Stimulated activated CD4-positive, alpha-beta T cell treated with anti-CD3 and anti-CD28 coated beads, TNF-alpha, amount 100 ng/mL, for 24 hours (primary cell): ENCODE data around the gene EN1.

Source experiments
- DNase-seq, 3 experiments: peaks; one replicate each; pipeline ENCODE4 v3.0.0-alpha.2; 2020; ENCODE audit warnings: low read depth in 3 of 3

The EN1 gene

DNA sequence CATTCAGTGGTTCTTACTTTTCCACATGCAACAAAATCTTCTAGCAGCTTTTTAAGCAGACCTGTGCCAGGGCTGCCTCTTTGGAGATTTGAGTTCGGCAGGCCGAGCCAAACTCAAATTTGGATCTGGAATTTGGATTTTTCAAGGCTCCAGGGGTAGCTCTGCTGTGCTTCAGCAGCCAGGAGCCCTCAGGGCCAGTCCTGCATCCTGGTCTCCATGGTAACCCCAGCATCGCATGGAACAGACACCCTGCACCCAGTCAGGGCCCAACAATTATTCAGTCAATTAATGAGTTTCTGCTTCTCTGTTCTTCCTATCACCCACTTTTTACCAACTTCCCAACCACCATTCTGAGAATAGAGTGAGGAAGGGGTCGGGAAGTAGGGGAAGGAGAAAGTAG is 30.0 kb downstream of the EN1 start:
- DNase-seq: no peak

DNA sequence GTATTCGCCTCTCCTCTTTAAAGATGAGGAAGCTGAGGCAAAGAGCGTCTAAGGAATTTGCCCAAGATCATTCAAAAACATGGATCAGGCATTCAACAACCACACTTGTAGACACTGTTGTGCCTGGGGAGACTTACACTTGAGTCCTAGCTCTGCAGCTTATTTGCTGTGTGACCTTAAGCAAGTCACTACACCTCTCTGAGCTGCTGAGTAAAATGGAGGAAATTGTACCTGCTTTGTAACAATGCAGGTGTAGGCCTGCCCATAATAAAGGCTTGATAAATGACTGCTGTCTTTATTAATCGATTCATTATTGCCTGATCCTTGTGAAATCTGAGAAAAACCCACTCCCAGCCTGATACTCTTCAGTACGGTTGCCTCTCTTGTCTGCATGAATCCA is 30.8 kb downstream of the EN1 start:
- no peak for DNase-seq

DNA sequence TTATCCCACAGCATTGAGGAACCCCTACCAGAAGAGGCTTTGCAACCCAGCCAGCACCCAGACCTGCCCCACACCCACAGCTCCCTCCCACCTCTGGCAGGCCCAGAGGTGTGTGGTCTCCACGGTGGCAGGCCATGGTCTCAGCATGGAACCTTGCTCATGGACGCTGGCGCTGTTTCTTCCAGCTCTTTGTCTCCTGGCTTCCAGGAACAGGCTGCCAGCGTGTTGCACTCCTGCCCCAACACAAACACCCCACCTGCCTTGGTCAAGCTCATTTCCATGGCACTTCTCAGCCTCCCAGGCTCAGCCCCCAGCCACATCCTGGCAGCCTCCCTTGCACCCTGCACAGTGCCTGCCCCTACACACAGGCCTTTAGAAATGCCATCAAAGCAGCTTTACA is 31.7 kb downstream of the EN1 start:
- no peak for DNase-seq

DNA sequence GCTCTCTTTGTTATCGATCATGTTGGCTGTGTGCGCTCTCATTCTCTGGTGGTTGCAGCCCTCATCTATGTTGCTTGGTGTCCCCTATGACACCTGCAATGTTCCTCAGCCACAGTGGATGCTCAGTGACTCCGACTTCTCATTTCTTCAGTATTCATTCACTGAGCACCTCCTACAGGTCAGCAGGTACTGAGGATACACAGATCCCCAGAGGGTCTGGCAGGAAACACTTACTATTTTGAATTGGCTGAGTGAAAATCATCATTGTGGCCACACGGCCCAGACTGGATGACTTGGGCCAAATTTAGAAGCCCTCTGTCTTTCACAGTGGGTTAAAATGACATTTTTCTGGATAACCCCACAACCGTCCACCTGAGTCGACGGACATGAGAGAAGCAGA is 32.1 kb downstream of the EN1 start:
- DNase-seq: no peak

DNA sequence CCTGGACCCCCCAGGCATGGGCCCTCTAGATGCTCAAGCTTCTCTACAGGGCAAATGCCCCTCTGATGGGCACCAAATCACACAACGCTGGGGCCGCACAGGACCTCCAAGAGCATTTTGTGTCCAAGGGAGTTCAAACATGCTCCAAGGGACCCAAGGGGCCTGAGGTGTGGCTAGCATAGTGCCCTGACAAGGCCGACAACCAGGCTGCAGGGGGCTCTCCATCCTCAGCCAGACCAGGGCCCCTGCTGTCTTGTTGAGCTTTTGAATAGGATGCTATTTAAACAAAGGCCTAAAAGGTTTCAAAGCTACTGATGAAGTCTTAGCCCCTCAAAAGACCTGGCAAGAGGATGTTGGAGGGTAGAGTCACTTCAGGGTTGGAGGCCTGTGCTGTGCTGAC is 33.1 kb downstream of the EN1 start:
- DNase-seq: no peak

DNA sequence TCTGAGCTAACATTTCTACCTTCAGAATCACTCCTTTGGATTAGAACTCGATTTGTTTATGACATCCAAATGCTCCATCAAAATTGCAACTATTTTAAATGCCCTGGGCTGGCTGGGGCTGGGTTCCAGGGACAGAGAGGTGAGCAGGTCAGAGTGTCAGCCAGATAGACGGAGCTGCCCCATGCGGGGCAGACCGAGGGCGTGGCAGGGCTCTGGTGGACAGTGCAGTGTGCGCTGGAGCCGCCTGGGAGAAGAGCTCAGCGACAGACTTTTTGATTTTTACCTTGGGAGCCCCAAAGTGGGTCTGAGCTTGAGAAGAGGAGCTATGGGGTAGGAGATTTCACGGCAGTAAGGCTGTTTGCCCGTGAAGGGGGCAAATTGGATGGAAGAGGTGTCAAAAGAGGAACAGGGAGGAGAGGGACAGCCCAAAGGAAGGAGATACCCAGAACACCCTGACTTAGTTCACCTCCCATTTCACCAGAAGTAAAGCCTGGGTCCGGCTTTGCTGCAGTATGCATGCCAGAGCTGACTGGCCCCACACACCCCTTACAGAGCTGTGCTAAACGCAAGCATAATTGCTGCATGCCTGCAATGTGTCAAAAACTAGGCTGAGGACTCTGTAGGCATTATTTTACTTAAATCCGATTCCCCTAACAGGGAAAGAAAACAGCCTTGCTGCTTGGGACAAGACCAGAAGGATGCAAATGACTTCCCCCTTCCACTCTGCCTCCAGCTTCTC is 33.7 kb downstream of the EN1 start:
- no peak for DNase-seq

DNA sequence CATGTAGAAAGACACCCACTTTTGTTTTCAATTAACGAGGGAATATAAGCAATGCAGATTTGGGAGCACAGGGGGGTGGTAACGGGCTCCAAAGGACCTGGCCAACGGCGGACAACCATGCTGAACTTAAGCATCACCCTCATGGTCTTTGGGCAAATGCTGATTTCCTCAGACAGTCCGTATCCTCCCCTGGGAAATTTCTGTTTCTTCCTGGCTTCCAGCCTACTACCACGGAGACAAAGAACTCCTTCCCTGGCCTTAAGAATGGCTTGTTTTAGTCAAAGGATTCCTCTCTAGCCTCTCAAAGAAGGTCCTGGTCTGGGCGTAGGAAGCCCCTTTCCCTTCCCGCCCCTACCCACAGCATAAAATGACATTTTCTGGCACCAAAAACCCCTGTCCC is 34.3 kb downstream of the EN1 start:
- DNase-seq: no peak

DNA sequence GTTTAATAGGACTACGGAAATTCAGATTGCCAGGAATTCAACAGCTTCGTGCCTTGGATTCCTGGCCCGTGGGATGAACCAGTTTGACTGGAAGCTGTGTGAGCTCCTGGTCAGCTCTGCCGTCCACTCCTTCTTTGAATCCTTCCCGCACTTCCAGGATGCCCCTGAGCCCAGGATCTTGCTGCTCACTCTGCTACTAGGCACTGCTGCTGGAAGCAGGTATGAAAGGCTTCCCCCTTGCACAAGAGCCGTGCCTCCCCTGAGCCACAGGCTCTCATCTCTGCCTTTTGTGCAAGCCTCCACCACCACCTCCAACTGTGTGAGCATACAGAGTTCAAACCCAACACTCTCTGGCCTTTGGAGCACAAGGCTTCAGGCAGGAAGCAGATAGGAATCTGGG is 34.9 kb downstream of the EN1 start:
- DNase-seq: no peak

DNA sequence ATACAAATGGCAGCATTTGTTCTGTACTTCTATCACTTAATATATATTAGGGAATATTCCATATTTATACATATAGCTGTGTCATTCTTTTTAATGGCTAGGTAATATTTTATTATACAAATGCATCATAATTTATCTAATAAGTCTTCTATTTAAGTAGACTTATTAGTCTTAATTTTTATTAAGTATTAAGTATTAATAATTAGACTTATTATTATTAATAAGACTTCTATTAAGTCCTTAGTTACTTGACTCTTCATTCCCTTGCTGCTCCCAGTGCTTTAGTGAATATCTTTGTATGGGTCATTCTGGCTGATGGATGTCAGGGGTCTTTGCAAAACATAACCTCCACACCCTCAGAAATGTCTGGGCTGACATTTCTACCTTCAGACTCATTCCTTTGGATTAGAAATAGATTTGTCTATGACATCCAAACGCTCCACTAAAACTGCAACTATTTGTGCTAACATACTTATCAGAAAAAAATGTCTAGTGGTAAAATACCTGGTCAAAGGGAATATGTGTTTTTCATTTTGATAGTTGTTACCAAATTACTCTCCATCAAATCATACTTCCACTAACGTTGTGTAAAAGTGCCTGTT is 35.8 kb downstream of the EN1 start:
- no peak for DNase-seq

DNA sequence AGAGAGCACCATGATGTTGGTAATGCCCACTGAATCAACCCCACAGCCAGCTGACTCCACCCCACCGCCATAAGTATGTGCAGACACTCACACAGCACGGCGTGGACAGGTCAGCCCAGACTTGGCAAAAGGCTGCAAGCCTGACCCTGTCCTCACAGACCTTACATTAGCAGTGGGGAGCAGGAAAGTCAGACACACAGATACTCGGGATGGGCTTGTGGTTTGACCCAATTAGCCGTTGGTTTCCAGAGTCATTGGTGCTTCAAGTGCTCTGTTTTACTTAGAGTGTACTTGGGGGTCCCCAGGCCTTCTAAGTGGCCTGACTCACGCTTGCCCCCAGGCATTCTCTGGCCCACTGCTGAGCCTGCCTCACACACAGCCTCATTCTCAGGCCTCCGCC is 36.7 kb downstream of the EN1 start:
- no peak for DNase-seq

DNA sequence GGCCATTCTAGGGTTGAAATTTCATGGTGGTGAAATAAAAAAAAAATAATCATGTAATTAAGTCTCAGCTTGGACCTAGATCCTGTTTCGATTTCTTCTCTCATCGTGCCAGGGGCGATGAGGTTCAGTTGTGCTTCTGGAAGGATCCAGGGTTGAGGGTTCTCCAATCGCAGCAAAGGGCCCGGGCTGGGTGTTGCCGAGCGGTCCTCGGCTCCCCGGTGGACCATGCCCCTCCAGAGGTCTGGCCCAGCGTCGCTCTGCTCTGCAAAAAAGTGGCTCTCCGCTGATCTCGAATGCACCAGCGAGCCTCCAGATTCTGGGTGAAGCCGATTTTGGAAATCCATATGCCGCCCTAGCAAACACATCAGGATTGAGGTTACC is 39.0 kb downstream of the EN1 start:
- no peak for DNase-seq

DNA sequence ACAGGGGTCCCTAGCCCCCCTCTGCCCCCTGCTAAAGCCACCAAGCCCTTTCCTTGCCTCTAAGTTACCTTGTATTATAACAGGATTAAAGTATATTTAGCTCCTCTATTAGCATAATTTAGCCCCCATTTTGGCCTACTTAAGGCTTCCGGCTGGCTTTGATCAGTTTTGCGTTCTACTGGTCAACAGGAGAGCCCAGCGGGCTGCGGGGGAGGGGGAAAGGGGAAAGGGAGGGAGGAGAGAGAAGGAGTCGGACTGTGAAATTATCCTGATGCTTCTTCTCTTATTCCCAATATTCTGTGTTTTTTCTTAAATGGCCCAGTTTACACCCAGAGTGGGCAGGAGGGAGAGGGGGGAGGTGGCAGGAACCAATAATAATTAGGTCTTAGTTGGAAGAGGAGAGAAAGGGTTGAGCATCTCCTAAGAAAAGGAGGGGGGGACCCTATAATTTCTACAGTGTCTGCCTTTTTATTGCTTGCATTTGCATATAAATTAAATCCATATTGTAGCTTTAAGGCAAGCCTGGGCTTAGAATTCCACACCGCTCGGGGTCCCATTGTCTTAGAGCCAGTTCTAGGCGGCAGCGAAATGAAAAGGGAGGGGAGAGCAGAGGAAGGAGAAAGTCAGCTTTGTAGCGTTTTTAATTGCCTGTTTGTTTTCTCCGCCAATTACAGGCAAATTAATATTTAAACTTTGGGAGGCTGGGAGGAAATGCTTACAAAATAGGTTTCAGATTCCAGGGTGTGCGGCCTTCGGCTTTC is 39.6 kb downstream of the EN1 start:
- no peak for DNase-seq

DNA sequence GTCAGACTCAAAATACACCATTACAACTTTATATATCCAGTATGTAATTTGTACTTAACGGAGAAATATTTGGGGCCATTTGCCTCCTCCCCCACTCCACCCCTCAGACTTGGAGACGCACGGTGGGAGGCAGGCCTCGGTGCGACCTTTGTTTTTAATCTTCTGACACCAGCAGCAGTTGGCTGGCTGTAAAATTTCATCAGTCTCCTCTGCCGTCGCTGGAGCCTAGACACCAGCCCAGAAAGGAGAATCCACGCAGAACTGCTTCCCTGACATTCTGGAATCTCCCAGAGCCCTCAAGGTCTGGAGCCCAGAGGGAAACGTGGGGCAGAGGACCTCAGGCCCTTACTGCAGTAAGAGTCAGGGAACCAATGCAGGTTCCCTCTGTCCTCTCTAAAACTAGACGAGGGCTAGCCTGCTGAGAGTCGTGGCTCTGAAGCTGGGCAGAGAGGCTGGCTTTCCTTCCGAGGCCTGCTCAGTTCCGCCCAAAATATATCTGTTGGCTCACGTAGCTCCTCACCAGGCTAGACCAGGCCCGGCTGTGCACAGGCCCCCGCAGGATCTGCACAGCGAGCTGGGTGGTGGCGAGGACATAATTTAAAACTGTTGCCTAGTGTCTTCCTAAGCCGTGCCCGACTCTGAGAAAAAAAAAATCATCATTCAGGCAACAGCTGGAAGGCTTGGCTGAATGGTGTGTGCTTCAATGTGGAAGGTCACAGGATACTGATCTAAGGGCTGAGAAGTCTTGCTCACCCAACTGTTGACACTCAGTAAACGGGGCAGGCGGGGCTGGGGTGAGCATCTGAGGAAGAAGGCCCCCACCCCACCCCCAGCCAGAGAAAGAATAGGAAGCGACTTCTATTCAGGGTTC is 40.4 kb downstream of the EN1 start:
- no peak for DNase-seq

DNA sequence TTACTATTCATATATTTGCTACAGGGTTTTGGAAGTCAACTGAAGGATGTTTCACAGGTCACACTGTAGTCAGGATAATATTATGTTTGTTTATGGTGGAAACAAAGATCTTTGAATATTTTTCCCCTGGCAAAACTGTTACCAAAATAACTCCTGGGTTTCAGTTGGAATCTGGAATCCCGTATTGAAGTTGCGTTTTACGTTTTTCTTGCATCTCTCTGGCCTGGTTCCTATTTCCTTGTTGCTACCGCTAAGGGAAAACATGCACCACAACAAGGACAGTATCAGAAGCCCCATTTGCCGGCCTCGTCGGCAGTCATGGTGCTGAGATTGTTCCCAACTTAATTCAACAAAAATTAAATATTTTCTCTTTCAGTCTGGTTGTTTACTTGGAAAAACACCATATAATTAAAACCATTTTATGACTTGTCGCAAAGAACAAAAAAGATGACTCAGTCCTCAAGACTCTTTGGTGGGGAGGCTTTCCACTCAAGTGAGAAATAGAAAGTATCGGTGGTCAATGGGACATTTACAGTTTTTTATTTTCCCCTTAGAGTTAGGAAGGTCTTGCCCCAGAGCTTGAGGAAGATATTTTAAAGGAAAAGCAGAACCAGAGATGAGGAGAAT is 42.3 kb downstream of the EN1 start:
- no peak for DNase-seq

DNA sequence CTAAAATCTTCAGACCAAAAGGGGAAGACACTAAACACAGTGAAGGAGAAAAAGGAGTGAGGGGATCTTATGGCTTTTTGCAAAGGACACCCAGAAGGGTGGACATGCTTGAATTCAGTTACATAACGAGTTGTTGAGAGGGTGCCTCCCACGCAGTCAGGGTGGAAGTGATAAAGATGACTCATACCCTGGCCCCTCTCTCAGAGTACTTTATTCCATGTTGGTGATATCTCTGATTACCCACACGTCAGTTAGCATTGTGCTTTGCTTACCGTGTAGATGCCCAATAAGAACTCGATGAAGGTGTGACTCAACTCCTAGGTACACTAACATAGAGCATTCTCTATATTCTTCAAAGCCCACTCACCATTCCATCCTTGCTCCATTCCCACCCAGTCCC is 44.4 kb downstream of the EN1 start:
- no peak for DNase-seq

DNA sequence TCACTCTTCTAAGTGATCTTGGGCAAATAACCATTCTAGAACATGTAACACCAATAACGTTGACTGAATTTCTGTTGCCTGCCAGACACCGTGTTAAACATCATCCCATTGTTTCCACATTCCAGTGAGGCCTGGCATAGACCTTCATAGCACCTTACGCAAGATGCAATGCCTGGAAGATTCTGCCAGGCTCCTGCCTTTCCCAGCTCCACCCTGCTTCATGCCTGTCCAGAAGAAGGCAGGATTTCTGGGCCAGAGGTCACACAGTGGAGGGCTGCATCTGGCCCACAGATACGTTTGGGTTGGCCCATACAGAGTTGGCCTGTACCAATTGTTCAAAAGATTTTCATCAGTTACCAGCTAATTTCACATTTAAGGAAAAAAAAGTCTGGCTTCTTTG is 46.3 kb downstream of the EN1 start:
- no peak for DNase-seq

DNA sequence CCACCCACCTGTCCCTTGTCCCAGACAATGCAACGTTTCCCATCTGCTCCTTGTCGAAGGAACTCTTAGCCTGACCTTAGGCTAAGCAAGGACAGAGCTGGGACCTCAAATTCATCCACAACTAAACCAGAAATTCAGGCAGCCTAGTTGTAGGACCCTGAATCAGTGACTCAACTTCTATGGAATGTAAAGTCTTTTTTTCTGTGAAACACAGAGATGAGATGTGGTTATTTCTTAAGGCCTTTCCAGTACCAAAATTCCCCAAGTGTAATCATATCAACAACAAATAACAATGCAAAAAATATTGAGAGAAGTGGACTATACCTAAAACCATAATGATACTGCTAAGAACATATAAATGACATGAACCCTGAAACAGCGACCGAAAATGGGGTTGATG is 46.7 kb downstream of the EN1 start:
- DNase-seq: no peak

DNA sequence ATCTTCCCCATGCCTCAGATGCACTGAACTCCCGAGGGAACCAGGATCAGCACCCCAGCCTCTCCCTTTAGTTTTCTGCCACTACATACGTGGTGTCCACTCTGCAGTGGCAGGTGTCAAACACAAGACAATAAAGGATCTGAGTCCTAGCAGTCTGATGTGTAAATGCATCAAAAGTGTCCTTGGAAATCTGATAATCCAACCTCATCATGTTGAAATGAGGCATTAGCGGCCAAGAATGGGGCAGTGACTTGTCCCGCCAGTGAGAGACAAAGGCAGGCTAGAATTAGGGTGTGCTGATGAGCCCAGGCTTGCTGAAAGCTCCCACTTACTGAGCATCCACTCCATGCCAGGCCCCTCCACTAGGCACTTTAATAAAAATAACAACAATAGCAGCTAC is 52.9 kb downstream of the EN1 start:
- DNase-seq: no peak
